ENCODE data around the gene OR10Z1. TPM values are rescaled to one million over a fixed set of nuclear protein-coding genes. Genes with fewer than 3 reads are reported as not detected.

OR10Z1 gene
- total RNA-seq, 1 experiment from 2014 or later = not detected

- in situ Hi-C loops (cut with HindIII; ENCODE audit: low pct_unique_long_range_greater_than_20kb, low sequenced_read_pairs) = no loop called here
These were observed 47.8 kb downstream of the OR10Z1 start for GRCh38 chr1:158652721-158653334.

GRCh38 chr1:158654086-158654485 lies 49.0 kb downstream of the OR10Z1 start:
- no peak for DNase-seq (ENCODE audit: low read depth, low spot score)
- in situ Hi-C loops (cut with HindIII; ENCODE audit: low pct_unique_long_range_greater_than_20kb, low sequenced_read_pairs) = no loop called here

More at GRCh38 chr1:158652721-158653334, 47.8 kb downstream of the OR10Z1 start:
- DNase-seq (ENCODE audit: low read depth, low spot score) = peak; percentile 6

DNA sequence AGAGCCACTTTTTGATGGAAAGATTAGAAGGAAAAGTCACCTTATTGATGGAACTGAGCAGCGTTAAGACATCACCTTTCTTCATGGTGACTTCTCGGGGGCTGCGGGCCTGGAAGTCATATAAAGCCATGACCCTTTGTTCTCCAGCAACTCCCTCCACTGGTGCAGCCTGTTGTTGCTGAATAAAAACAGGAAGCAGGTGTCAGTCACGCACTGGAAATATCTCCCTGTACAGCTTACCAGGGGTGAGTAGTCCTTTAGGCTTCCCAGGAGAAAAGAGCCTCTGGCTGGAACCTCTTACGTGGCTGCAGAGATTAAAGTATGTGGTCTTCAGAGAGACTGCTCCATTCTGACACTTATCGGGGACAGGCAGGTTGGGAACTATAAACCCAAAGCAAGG lies 49.5 kb downstream of the OR10Z1 start:
- in situ Hi-C loops (cut with HindIII; ENCODE audit: low pct_unique_long_range_greater_than_20kb, low sequenced_read_pairs) = no loop called here

More for the DNA sequence above, 49.5 kb downstream of the OR10Z1 start:
- no peak for DNase-seq (ENCODE audit: low read depth, low spot score)

Other genes starting within 250 kb of the OR10Z1 start
- not detected in 2 replicates for gene OR10T2, start 205.8 kb upstream of the OR10Z1 start, total RNA-seq (2014; rRNA removed; shearing (Covaris generic))
- not detected in 2 replicates for gene OR10K2, start 179.0 kb upstream of the OR10Z1 start, total RNA-seq (2014; rRNA removed; shearing (Covaris generic))
- gene OR10K1, start 143.4 kb upstream of the OR10Z1 start, total RNA-seq (2014; rRNA removed; shearing (Covaris generic)) = not detected in 2 replicates
- not detected in 2 replicates for gene OR10R2, start 133.0 kb upstream of the OR10Z1 start, total RNA-seq (2014; rRNA removed; shearing (Covaris generic))
- gene OR6Y1, start 50.9 kb upstream of the OR10Z1 start, total RNA-seq (2014; rRNA removed; shearing (Covaris generic)) = not detected in 2 replicates
- gene OR6P1, start 34.7 kb upstream of the OR10Z1 start, total RNA-seq (2014; rRNA removed; shearing (Covaris generic)) = not detected in 2 replicates
- not detected in 2 replicates for gene OR10X1, start 25.4 kb upstream of the OR10Z1 start, total RNA-seq (2014; rRNA removed; shearing (Covaris generic))
- gene SPTA1, start 81.4 kb downstream of the OR10Z1 start, total RNA-seq (2014; rRNA removed; shearing (Covaris generic)) = 0.03 TPM in 1 of 2 replicates, not detected in the other
- gene OR6K2, start 95.4 kb downstream of the OR10Z1 start, total RNA-seq (2014; rRNA removed; shearing (Covaris generic)) = not detected in 2 replicates
- gene OR6K3, start 115.5 kb downstream of the OR10Z1 start, total RNA-seq (2014; rRNA removed; shearing (Covaris generic)) = not detected in 2 replicates
- not detected in 2 replicates for gene OR6K6, start 149.5 kb downstream of the OR10Z1 start, total RNA-seq (2014; rRNA removed; shearing (Covaris generic))
- gene OR6N1, start 166.9 kb downstream of the OR10Z1 start, total RNA-seq (2014; rRNA removed; shearing (Covaris generic)) = not detected in 2 replicates
- gene OR6N2, start 175.9 kb downstream of the OR10Z1 start, total RNA-seq (2014; rRNA removed; shearing (Covaris generic)) = not detected in 2 replicates
- not detected in 2 replicates for gene MNDA, start 226.1 kb downstream of the OR10Z1 start, total RNA-seq (2014; rRNA removed; shearing (Covaris generic))